ENCODE data around the gene KDR. TPM values are rescaled to one million over a fixed set of nuclear protein-coding genes. Genes with fewer than 3 reads are reported as not detected.

KDR gene
- total RNA-seq, 1 donor from 2014 or later: 924 TPM

GRCh38 chr4:55051532-55051931 is 73.9 kb downstream of the KDR start:
- Mint-ChIP-seq H3K4me1 (ENCODE audit: unreplicated experiment) (peaks cover 7% of the 10 kb centered on the region), H3K36me3 (ENCODE audit: low read depth, unreplicated experiment) (no peaks in the 10 kb centered on the region), H3K27ac (ENCODE audit: unreplicated experiment) (peak overlapping the region; percentile 46), H3K4me3 (ENCODE audit: unreplicated experiment) (no peak overlapping the region), H3K27me3 (ENCODE audit: unreplicated experiment) (no peaks in the 10 kb centered on the region), H3K9me3 (ENCODE audit: unreplicated experiment) (no peaks in the 10 kb centered on the region)
- DNase-seq (ENCODE audit: low spot score): no peak
- TF ChIP-seq CTCF (IDR thresholded peaks at IDR 0.05; ENCODE audit: unreplicated experiment): no peak

- H3K4me1 Mint-ChIP-seq (ENCODE audit: unreplicated experiment): peaks cover 7% of the 10 kb centered on the region
- no peak for TF ChIP-seq CTCF (IDR thresholded peaks at IDR 0.05; ENCODE audit: unreplicated experiment)
- H3K36me3 Mint-ChIP-seq (ENCODE audit: low read depth, unreplicated experiment): no peaks in the 10 kb centered on the region
- no peaks in the 10 kb centered on the region for H3K9me3 Mint-ChIP-seq (ENCODE audit: unreplicated experiment)
- no peak overlapping the region for H3K27ac Mint-ChIP-seq (ENCODE audit: unreplicated experiment)
- no peaks in the 10 kb centered on the region for H3K27me3 Mint-ChIP-seq (ENCODE audit: unreplicated experiment)
- DNase-seq (ENCODE audit: low spot score): no peak
- H3K4me3 Mint-ChIP-seq (ENCODE audit: unreplicated experiment): no peak overlapping the region
These were observed 74.9 kb downstream of the KDR start for GRCh38 chr4:55050418-55050950.

- Mint-ChIP-seq H3K27me3 (ENCODE audit: unreplicated experiment) (no peaks in the 10 kb centered on the region), H3K4me1 (ENCODE audit: unreplicated experiment) (peaks cover 13% of the 10 kb centered on the region), H3K4me3 (ENCODE audit: unreplicated experiment) (no peak overlapping the region), H3K9me3 (ENCODE audit: unreplicated experiment) (peaks cover 5% of the 10 kb centered on the region), H3K27ac (ENCODE audit: unreplicated experiment) (no peak overlapping the region), H3K36me3 (ENCODE audit: low read depth, unreplicated experiment) (peaks cover 8% of the 10 kb centered on the region)
- DNase-seq (ENCODE audit: low spot score): no peak
- TF ChIP-seq CTCF (IDR thresholded peaks at IDR 0.05; ENCODE audit: unreplicated experiment): no peak
These were observed 87.1 kb downstream of the KDR start for GRCh38 chr4:55038176-55038890.

GRCh38 chr4:55037728-55038127 is 87.7 kb downstream of the KDR start:
- DNase-seq (ENCODE audit: low spot score): no peak
- Mint-ChIP-seq H3K9me3 (ENCODE audit: unreplicated experiment) (peaks cover 5% of the 10 kb centered on the region), H3K4me3 (ENCODE audit: unreplicated experiment) (no peak overlapping the region), H3K27ac (ENCODE audit: unreplicated experiment) (no peak overlapping the region), H3K4me1 (ENCODE audit: unreplicated experiment) (peaks cover 13% of the 10 kb centered on the region), H3K36me3 (ENCODE audit: low read depth, unreplicated experiment) (peaks cover 8% of the 10 kb centered on the region), H3K27me3 (ENCODE audit: unreplicated experiment) (no peaks in the 10 kb centered on the region)
- TF ChIP-seq CTCF (IDR thresholded peaks at IDR 0.05; ENCODE audit: unreplicated experiment): no peak

GRCh38 chr4:55036405-55036804 is 89.0 kb downstream of the KDR start:
- peaks cover 5% of the 10 kb centered on the region for H3K9me3 Mint-ChIP-seq (ENCODE audit: unreplicated experiment)
- no peak for TF ChIP-seq CTCF (IDR thresholded peaks at IDR 0.05; ENCODE audit: unreplicated experiment)
- no peaks in the 10 kb centered on the region for H3K27me3 Mint-ChIP-seq (ENCODE audit: unreplicated experiment)
- H3K4me3 Mint-ChIP-seq (ENCODE audit: unreplicated experiment): no peak overlapping the region
- DNase-seq (ENCODE audit: low spot score): no peak
- no peak overlapping the region for H3K27ac Mint-ChIP-seq (ENCODE audit: unreplicated experiment)
- peaks cover 8% of the 10 kb centered on the region for H3K36me3 Mint-ChIP-seq (ENCODE audit: low read depth, unreplicated experiment)
- peaks cover 15% of the 10 kb centered on the region for H3K4me1 Mint-ChIP-seq (ENCODE audit: unreplicated experiment)

Measured in endothelial cell (in vitro differentiated cells).